GM23338 (cell line): ENCODE results near the gene CACNA1B. TPM values are rescaled to one million over a fixed set of nuclear protein-coding genes. Genes with fewer than 3 reads are reported as not detected.

Experiments used
- ATAC-seq: fragments of 200-7000 bp; cut with Tn5 transposase; 3 replicates; pipeline ENCODE4 v1.9.1; 2020
- DNase-seq: peaks from one replicate; pipeline ENCODE4 v3.0.0-alpha.2; 2015; ENCODE audit warnings: low spot score
- H2AFZ ChIP-seq: fragments of 200-600 bp; sonication (generic); 2 replicates; pipeline ENCODE4 v1.8.0; 2016; ENCODE audit warnings: antibody characterized with exemption, mild to moderate bottlenecking, moderate library complexity
- H3F3A ChIP-seq: fragments of 200-600 bp; sonication (generic); replicated peaks from 2 replicates; pipeline ENCODE4 v1.8.0; 2017; ENCODE audit warnings: antibody characterized with exemption, mixed run types, low read depth
- H3K27ac ChIP-seq: fragments of 200-600 bp; sonication (generic); 2 replicates; pipeline ENCODE4 v1.6.1; 2016; ENCODE audit warnings: low read depth
- H3K27me3 ChIP-seq: fragments of 200-600 bp; sonication (generic); 2 replicates; pipeline ENCODE4 v1.8.0; 2016; ENCODE audit warnings: mild to moderate bottlenecking, mixed run types, moderate library complexity; ENCODE audit not compliant: insufficient read depth
- H3K36me3 ChIP-seq: fragments of 200-600 bp; sonication (generic); 2 replicates; pipeline ENCODE4 v1.8.0; 2016; ENCODE audit warnings: mild to moderate bottlenecking; ENCODE audit not compliant: insufficient read depth
- H3K4me1 ChIP-seq: fragments of 200-600 bp; sonication (generic); 2 replicates; pipeline ENCODE4 v1.8.0; 2016; ENCODE audit warnings: mild to moderate bottlenecking, moderate library complexity; ENCODE audit not compliant: insufficient read depth
- H3K4me2 ChIP-seq: fragments of 200-600 bp; sonication (generic); 2 replicates; pipeline ENCODE4 v1.7.1; 2017; ENCODE audit warnings: mixed run types
- H3K4me3 ChIP-seq: fragments of 200-600 bp; sonication (generic); 2 replicates; pipeline ENCODE4 v1.6.1; 2016; ENCODE audit warnings: mixed run types
- H3K79me2 ChIP-seq: fragments of 200-600 bp; sonication (generic); replicated peaks from 2 replicates; pipeline ENCODE4 v1.8.0; 2017; ENCODE audit warnings: mild to moderate bottlenecking; ENCODE audit not compliant: insufficient read depth
- H3K9me2 ChIP-seq: fragments of 200-600 bp; sonication (generic); 2 replicates; pipeline ENCODE4 v1.8.0; 2017; ENCODE audit not compliant: insufficient read depth
- H4K20me1 ChIP-seq: fragments of 200-600 bp; sonication (generic); replicated peaks from 2 replicates; pipeline ENCODE4 v1.8.0; 2017; ENCODE audit warnings: mild to moderate bottlenecking; ENCODE audit not compliant: insufficient read depth
- H3K27ac Mint-ChIP-seq: 2 replicates; pipeline ENCODE4 v1.8.0; 2020; ENCODE audit warnings: inconsistent platforms, mild to moderate bottlenecking, moderate library complexity, mixed read lengths
- H3K27me3 Mint-ChIP-seq: 3 replicates; pipeline ENCODE4 v1.8.0; 2022; ENCODE audit warnings: low read depth, mild to moderate bottlenecking, moderate library complexity, mixed read lengths, inconsistent platforms; ENCODE audit not compliant: insufficient read depth, poor library complexity
- H3K36me3 Mint-ChIP-seq: 3 replicates; pipeline ENCODE4 v1.8.0; 2021; ENCODE audit warnings: low read depth, mild to moderate bottlenecking, inconsistent platforms, moderate library complexity, mixed read lengths
- H3K4me1 Mint-ChIP-seq: 3 replicates; pipeline ENCODE4 v1.8.0; 2020; ENCODE audit warnings: mild to moderate bottlenecking, inconsistent platforms, mixed read lengths
- H3K4me3 Mint-ChIP-seq: 3 replicates; pipeline ENCODE4 v1.8.0; 2021; ENCODE audit warnings: moderate library complexity, mild to moderate bottlenecking, inconsistent platforms, mixed read lengths
- H3K9me3 Mint-ChIP-seq: 3 replicates; pipeline ENCODE4 v1.8.0; 2020; ENCODE audit warnings: moderate library complexity, mild to moderate bottlenecking, inconsistent platforms, mixed read lengths
- CREB1 ChIP-seq: fragments of 250-450 bp; sonication (Bioruptor Pico); IDR thresholded peaks from 2 replicates; pipeline ENCODE4 v1.5.0; 2020; ENCODE audit warnings: low read depth, mild to moderate bottlenecking, moderate library complexity
- ETS1 ChIP-seq: IDR thresholded peaks from 2 replicates; pipeline ENCODE4 v1.6.1; 2016; ENCODE audit warnings: antibody characterized with exemption
- JUNB ChIP-seq: IDR thresholded peaks from one replicate; pipeline ENCODE4 v1.6.1; 2016; ENCODE audit warnings: antibody characterized with exemption; ENCODE audit not compliant: unreplicated experiment
- POLR2AphosphoS5 ChIP-seq: IDR thresholded peaks from 2 replicates; pipeline ENCODE4 v1.6.1; 2016; ENCODE audit warnings: antibody characterized with exemption, low read depth
- REST ChIP-seq: IDR thresholded peaks from one replicate; pipeline ENCODE4 v1.6.1; 2018; ENCODE audit warnings: antibody characterized with exemption; ENCODE audit not compliant: unreplicated experiment
- STAT1 ChIP-seq: IDR thresholded peaks from one replicate; pipeline ENCODE4 v1.6.1; 2016; ENCODE audit warnings: antibody characterized with exemption; ENCODE audit not compliant: unreplicated experiment
- ZNF331 ChIP-seq: fragments of 250-450 bp; sonication (Bioruptor Pico); IDR thresholded peaks from 2 replicates; pipeline ENCODE4 v1.5.0; 2020; ENCODE audit warnings: low read depth, mild to moderate bottlenecking, moderate library complexity
- ZNF462 ChIP-seq: fragments of 250-450 bp; sonication (Bioruptor Pico); IDR thresholded peaks from 2 replicates; pipeline ENCODE4 v1.5.0; 2020; ENCODE audit warnings: mild to moderate bottlenecking, moderate library complexity
- polyA plus RNA-seq: library from polyadenylated mRNA; unstranded; fragments of >200 nt; fragmentation: Nextera tagmentation; extraction: Ambion mirVana; gene quantifications from 2 replicates; pipeline ENCODE4 v1.2.1, GENCODE V29; 2016
- total RNA-seq: library from RNA; depleted of rRNA; stranded (reverse); fragments of >200 nt; shearing (Covaris generic); gene quantifications from 2 replicates; pipeline ENCODE4 v1.2.3, GENCODE V29; 2014

Gene CACNA1B
- total and polyA plus RNA-seq, 2 experiments from 2014 or later = 1.1 to 10.4 TPM

- no peak for TF ChIP-seq ZNF331 (CRISPR knock-in tag)
- TF ChIP-seq POLR2AphosphoS5 = no peak
- TF ChIP-seq CREB1 = no peak
- no peak for TF ChIP-seq JUNB
- H3K36me3 Mint-ChIP-seq = peaks cover 68% of the 10 kb centered on the region
Observed at GRCh38 chr9:137946993-137947392, 69.4 kb downstream of the CACNA1B start.

GRCh38 chr9:137948642-137949041 lies 71.1 kb downstream of the CACNA1B start:
- Histone ChIP-seq H3K4me1 (no peaks in the 10 kb centered on the region), H3K4me3 (no peak overlapping the region), H3F3A (0 out of 2 replicates have a peak, but pooled peaks cover 3% of the 10 kb centered on the region), H3K27ac (no peak overlapping the region), H2AFZ (no peak overlapping the region), H3K27me3 (no peaks in the 10 kb centered on the region), H4K20me1 (no peaks in the 10 kb centered on the region; the same call in 1 of the 2 replicates), H3K9me2 (no peaks in the 10 kb centered on the region), H3K36me3 (peaks cover 16% of the 10 kb centered on the region), H3K79me2 (no peaks in the 10 kb centered on the region), H3K4me2 (no peak overlapping the region)
- Mint-ChIP-seq H3K9me3 (no peaks in the 10 kb centered on the region; the same call in 1 of the 3 replicates), H3K36me3 (peaks cover 51% of the 10 kb centered on the region), H3K27me3 (peaks cover 9% of the 10 kb centered on the region), H3K27ac (no peak overlapping the region), H3K4me1 (no peaks in the 10 kb centered on the region; the same call in 2 of the 3 replicates), H3K4me3 (no peak overlapping the region)
- DNase-seq (no peak), ATAC-seq (no peak)
- TF ChIP-seq POLR2AphosphoS5 (no peak), REST (no peak), ZNF331 (CRISPR knock-in tag) (no peak), JUNB (no peak), ZNF462 (CRISPR knock-in tag) (no peak), STAT1 (no peak), CREB1 (no peak), ETS1 (no peak)

More at GRCh38 chr9:137946993-137947392, 69.4 kb downstream of the CACNA1B start:
- Histone ChIP-seq H3K79me2 (no peaks in the 10 kb centered on the region), H3K27me3 (no peaks in the 10 kb centered on the region), H4K20me1 (no peaks in the 10 kb centered on the region), H3F3A (0 out of 2 replicates have a peak, but pooled peaks cover 3% of the 10 kb centered on the region), H3K4me1 (no peaks in the 10 kb centered on the region), H3K9me2 (no peaks in the 10 kb centered on the region), H3K27ac (no peak overlapping the region), H3K4me2 (no peak overlapping the region), H3K4me3 (no peak overlapping the region), H2AFZ (no peak overlapping the region), H3K36me3 (peaks cover 16% of the 10 kb centered on the region)
- ATAC-seq (no peak), DNase-seq (no peak)
- H3K27ac Mint-ChIP-seq = no peak overlapping the region
- no peaks in the 10 kb centered on the region; the same call in 2 of the 3 replicates for H3K4me1 Mint-ChIP-seq
- no peaks in the 10 kb centered on the region; the same call in none of the 3 replicates for H3K9me3 Mint-ChIP-seq
- peaks cover 5% of the 10 kb centered on the region for H3K27me3 Mint-ChIP-seq
- no peak overlapping the region for H3K4me3 Mint-ChIP-seq
